ENCODE data around the gene EHD2. TPM values are rescaled to one million over a fixed set of nuclear protein-coding genes. Genes with fewer than 3 reads are reported as not detected.
"Not testable (repeated sequence)": the region's sequence is repeated elsewhere in the genome, so short reads cannot be mapped to it uniquely, and the experiment has no call there.

The EHD2 gene
- polyA plus RNA-seq, 3 donors: not detected

DNA sequence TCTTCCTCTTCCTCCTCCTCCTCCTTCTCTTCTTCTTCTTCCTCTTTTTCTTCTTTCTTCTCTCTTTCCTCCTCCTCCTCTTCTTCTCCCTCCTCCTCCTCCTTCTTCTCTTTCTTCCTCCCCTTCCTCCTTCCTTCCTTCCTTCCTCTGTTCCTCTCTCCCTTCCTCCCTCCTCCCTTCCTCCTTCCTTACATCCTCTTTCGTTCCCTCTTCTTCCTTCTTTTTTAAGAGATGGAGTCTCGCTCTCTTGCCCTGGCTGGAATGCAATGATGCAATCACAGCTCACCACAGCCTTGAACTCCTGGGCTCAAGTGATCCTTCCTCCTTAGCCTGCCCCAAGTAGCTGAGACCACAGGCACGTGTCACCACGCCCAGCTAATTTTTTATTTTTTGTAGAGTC, 13.2 kb downstream of the EHD2 start:
- H3K4me3 ChIP-seq (replicated peaks in 1 of 3; ENCODE audit: low read depth in 2 of 3, low read length in 3 of 3): no peak overlapping the region
- peaks cover 14 to 24% of the 10 kb centered on the region in 2 donors for H3K27me3 ChIP-seq (ENCODE audit: control insufficient read depth in 2 of 2, insufficient read depth in 2 of 2, low read length in 2 of 2)
- Mint-ChIP-seq H3K27me3 (ENCODE audit: low read depth in 3 of 3) (peaks cover 30 to 42% (median 34%) of the 10 kb centered on the region in 3 donors), H3K9me3 (peaks cover 10 to 27% (median 12%) of the 10 kb centered on the region in 7 donors), H3K4me1 (peaks cover 19% of the 10 kb centered on the region), H3K4me3 (no peak overlapping the region), H3K36me3 (no peaks in the 10 kb centered on the region), H3K27ac (peak overlapping the region; percentile 18 to 87 (median 68))
- no peaks in the 10 kb centered on the region for H4K20me1 ChIP-seq (ENCODE audit: insufficient read depth, low read length)
- WGBS (ENCODE audit: insufficient coverage): 14% methylated on average over 1 of the region's 4 CpGs
- intact Hi-C loops (cut with micrococcal nuclease): no loop called here
- no peak overlapping the region for H2AFZ ChIP-seq (ENCODE audit: insufficient read depth, low read depth, low read length, poor library complexity, severe bottlenecking)
- H3K4me1 ChIP-seq (ENCODE audit: control insufficient read depth in 1 of 2, insufficient read depth in 2 of 2, low read length in 2 of 2): peaks cover 12 to 20% of the 10 kb centered on the region in 2 donors
- DNase-seq: peak; percentile 17 to 53 (median 21)
- TF ChIP-seq, protein P1, sequence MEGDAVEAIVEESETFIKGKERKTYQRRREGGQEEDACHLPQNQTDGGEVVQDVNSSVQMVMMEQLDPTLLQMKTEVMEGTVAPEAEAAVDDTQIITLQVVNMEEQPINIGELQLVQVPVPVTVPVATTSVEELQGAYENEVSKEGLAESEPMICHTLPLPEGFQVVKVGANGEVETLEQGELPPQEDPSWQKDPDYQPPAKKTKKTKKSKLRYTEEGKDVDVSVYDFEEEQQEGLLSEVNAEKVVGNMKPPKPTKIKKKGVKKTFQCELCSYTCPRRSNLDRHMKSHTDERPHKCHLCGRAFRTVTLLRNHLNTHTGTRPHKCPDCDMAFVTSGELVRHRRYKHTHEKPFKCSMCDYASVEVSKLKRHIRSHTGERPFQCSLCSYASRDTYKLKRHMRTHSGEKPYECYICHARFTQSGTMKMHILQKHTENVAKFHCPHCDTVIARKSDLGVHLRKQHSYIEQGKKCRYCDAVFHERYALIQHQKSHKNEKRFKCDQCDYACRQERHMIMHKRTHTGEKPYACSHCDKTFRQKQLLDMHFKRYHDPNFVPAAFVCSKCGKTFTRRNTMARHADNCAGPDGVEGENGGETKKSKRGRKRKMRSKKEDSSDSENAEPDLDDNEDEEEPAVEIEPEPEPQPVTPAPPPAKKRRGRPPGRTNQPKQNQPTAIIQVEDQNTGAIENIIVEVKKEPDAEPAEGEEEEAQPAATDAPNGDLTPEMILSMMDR (IDR thresholded peaks at IDR 0.05): no peak
- H3K4me2 ChIP-seq (replicated peaks; ENCODE audit: extremely low read depth, low read length, poor library complexity, severe bottlenecking): no peak overlapping the region
- peak overlapping the region; percentile 32 to 71 for H3K27ac ChIP-seq (ENCODE audit: low read depth in 1 of 2, low read length in 2 of 2)
- no peaks in the 10 kb centered on the region for H3K36me3 ChIP-seq (replicated peaks in 1 of 2; ENCODE audit: control insufficient read depth in 1 of 2, insufficient read depth in 2 of 2, low read length in 2 of 2)
- H3K79me2 ChIP-seq (ENCODE audit: insufficient read depth, low read length): no peaks in the 10 kb centered on the region
- peaks cover 15 to 20% of the 10 kb centered on the region in 2 donors for H3K9me3 ChIP-seq (replicated peaks in 1 of 2; ENCODE audit: control insufficient read depth in 1 of 2, insufficient read depth in 1 of 2, low read length in 2 of 2)
- H3K9ac ChIP-seq (ENCODE audit: insufficient read depth, low read length, poor library complexity, severe bottlenecking): no peak overlapping the region

DNA sequence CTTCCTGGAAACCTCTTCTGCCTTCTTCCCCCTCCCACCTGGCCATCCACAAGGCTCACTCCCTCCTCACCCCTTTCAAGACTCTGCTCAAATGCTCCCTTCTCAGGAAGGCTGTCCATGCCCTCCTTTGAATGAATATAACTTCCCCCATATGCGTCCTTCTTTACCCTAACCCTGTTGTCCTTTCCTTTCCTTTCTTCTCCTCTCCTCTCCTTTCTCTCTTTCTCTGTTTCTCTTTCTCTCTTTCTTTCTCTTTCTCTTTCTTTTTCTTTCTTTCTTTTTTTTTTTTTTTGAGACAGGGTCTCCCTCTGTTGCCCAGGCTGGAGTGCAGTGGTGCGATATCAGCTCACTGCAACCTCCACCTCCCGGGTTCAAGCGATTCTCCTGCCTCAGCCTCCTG, 15.1 kb downstream of the EHD2 start:
- peaks cover 6 to 13% of the 10 kb centered on the region in 2 donors for H3K4me1 ChIP-seq (ENCODE audit: control insufficient read depth in 1 of 2, insufficient read depth in 2 of 2, low read length in 2 of 2)
- peaks cover 25 to 39% (median 31%) of the 10 kb centered on the region in 3 donors for H3K27me3 Mint-ChIP-seq (ENCODE audit: low read depth in 3 of 3)
- H3K27me3 ChIP-seq (ENCODE audit: control insufficient read depth in 2 of 2, insufficient read depth in 2 of 2, low read length in 2 of 2): peaks cover 14 to 24% of the 10 kb centered on the region in 2 donors
- peak overlapping the region in 1 of 2 donors; percentile 54 for H3K4me3 Mint-ChIP-seq
- H3K27ac Mint-ChIP-seq; H3K36me3 Mint-ChIP-seq; DNase-seq; H3K27ac ChIP-seq (ENCODE audit: low read depth in 1 of 2, low read length in 2 of 2); H3K36me3 ChIP-seq (replicated peaks in 1 of 2; ENCODE audit: control insufficient read depth in 1 of 2, insufficient read depth in 2 of 2, low read length in 2 of 2); H3K9ac ChIP-seq (ENCODE audit: insufficient read depth, low read length, poor library complexity, severe bottlenecking); H3K4me2 ChIP-seq (replicated peaks; ENCODE audit: extremely low read depth, low read length, poor library complexity, severe bottlenecking); intact Hi-C loops (cut with micrococcal nuclease); H3K79me2 ChIP-seq (ENCODE audit: insufficient read depth, low read length); H2AFZ ChIP-seq (ENCODE audit: insufficient read depth, low read depth, low read length, poor library complexity, severe bottlenecking); H4K20me1 ChIP-seq (ENCODE audit: insufficient read depth, low read length); H3K4me3 ChIP-seq (replicated peaks in 1 of 3; ENCODE audit: low read depth in 2 of 3, low read length in 3 of 3): not testable (repeated sequence)
- peaks cover 15 to 20% of the 10 kb centered on the region in 2 donors for H3K9me3 ChIP-seq (replicated peaks in 1 of 2; ENCODE audit: control insufficient read depth in 1 of 2, insufficient read depth in 1 of 2, low read length in 2 of 2)
- WGBS (ENCODE audit: insufficient coverage): 38% methylated on average over 1 of the region's 4 CpGs
- H3K4me1 Mint-ChIP-seq: peaks cover 16% of the 10 kb centered on the region
- H3K9me3 Mint-ChIP-seq: peaks cover 10 to 27% (median 12%) of the 10 kb centered on the region in 7 donors
